Activated gamma-delta T cell (primary cell): ENCODE measurements around the gene STUM.

Source experiments
- DNase-seq: peaks from one replicate; lab custom pipeline; 2025; lab: John Stamatoyannopoulos, UW

The STUM gene

DNA sequence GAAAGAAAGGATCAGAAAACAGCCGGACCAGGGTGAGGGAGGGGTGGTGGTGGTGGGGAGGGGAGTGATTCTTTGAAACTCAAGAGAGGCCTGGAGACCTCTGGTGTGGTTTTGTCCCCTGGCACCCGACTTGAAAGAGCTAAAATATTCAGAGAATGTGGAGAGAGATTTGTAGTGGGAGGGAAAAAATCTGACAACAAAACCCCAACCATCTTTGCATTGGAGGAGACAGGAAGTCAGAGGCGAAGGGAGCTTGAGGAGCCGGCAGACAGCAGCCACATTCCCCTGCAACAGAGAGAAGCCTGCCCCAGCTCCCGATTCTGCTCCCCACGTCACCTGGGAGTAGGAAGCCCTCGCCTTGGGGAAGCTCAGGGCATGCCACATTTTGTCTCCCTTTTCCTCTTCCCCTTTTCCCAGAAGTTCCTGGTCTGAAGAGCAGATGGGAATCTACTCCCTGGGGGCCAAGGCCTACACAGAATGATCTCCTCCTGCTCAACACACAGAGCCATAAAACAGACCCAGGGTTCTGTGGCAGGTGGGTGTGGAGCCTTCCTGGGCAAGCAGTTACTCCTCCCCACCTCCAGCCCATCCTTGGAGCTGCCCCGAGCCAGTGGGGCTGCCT is 105.6 kb downstream of the STUM start:
- no peak for DNase-seq

- no peak for DNase-seq
Observed at GRCh38 chr1:226654668-226655055, 106.1 kb downstream of the STUM start.

DNA sequence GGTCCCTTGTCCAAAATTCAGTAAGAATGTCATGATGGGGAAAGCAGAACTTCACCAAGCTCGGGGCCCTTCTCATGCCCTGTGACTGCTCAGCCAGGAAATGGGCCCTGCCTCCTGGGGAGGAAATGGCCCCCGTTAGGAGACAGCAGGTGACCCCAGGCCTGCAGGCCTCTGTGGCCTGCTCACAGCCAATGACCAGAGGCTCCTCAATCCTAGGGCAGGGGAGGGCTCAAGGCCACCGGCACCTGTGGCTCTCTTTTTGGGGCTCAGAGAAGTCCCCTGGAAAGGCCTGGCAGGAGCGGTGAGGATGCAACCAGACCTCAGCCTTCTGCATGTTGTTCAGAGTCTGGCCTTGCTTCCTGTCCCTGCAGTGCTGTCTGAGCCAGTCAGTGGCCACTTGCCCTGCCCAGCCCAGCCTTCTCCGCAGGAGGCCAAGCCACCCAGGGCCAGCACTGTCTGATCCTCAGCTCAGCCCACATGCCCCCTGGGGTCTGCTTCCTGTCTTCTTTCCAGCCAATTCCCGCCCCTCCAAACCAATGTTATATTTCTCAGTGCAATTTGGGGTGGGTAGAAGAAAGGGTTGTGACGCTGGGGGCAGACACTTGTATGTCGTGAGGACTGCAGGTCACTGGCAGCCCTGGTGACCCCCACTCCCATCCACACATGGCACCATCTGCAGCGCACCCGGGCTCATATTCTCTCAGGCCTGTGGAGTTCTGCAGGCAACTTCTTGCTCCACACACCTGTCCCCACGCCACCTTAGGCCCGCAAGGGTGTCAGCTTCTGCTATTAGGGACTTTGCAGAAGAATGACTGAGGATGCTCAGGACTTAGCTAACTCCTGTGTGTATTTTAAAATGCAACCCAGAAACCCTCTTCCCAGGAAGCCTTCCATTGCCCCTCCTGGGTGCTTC is 106.9 kb downstream of the STUM start:
- DNase-seq = no peak

DNA sequence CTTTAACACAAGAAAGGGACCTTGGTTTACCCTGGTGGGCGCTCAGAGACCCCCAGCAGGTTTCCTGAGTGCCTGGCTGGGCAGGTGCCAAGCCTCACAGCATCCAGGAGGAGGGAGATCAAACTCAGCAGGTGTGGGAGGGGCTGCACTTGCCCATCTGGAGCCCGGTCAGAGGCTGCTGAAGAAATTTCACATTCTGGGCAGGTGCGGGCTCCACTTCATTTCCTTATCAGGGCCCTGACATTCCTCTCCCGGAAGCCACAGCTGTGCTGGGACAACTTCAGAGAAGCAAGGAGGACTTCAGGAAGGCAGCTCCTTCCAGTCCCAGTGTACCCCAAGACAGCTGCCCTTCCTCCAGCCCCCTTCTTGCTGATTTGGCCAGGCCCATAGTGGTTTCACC is 107.6 kb downstream of the STUM start:
- no peak for DNase-seq

GRCh38 chr1:226656601-226657277 is 108.2 kb downstream of the STUM start:
- DNase-seq = no peak

DNA sequence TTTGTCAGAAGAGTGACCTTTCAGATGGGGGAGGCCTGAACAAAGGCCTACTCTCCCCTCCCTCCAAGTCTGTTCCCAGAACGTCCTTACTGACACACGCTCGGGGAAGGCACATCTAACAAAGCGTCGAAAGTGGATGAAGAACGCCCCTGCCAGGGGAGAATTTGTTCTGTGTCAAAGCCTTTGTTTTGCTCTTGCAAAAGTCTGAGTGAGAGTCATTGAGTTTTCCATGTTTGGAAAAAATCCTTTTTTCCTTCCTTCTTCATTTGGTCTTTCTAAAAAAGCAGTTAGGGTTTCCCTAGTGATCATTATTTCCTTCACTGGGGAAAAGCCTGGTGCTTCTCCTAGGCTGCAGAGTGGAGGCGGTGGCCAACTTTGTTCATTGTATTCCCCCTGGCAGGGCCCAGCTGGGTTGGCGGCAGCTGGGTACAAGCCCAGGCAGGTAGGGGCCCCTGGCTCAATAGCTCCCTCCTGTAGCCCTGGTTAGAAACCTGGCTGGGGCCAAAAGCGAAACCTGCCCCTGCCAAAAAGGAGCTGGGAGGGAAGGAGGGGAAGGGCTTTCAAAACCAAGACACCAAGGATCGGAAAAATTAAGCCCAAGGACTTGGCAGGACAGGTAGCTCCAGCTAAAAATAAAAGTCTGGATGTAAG is 109.5 kb downstream of the STUM start:
- no peak for DNase-seq

- DNase-seq = no peak
Observed at GRCh38 chr1:226658546-226659125, 110.1 kb downstream of the STUM start.
